Right cardiac atrium (tissue), 5 donors: ENCODE measurements around the gene YIF1A. TPM values are rescaled to one million over a fixed set of nuclear protein-coding genes. Genes with fewer than 3 reads are reported as not detected.

Source experiments
- ATAC-seq, 2 donors: fragments of 200-7000 bp; cut with Tn5 transposase; one replicate each; pipeline versions ENCODE4 v1.8.0 to v1.9.1; 2020; ENCODE audit warnings: moderate library complexity in 2 of 2, mild to moderate bottlenecking in 1 of 2
- DNase-seq, 3 donors: peaks; one replicate each; pipeline ENCODE4 v3.0.0-alpha.2; 2020
- H3K27ac ChIP-seq: one replicate; pipeline ENCODE4 v1.5.1; 2013; ENCODE audit warnings: mild to moderate bottlenecking, low read length, control low read depth, moderate library complexity
- H3K27me3 ChIP-seq: one replicate; pipeline ENCODE4 v1.6.1; 2013; ENCODE audit not compliant: control insufficient read depth, insufficient read depth
- H3K4me1 ChIP-seq: one replicate; pipeline ENCODE4 v1.6.1; 2013; ENCODE audit warnings: low read length; ENCODE audit not compliant: control insufficient read depth, insufficient read depth
- H3K4me3 ChIP-seq: one replicate; pipeline ENCODE4 v1.5.1; 2013; ENCODE audit warnings: low read length, control low read depth
- H3K9me3 ChIP-seq: one replicate; pipeline ENCODE4 v1.6.1; 2013; ENCODE audit warnings: low read length; ENCODE audit not compliant: control insufficient read depth
- WGBS: extraction: QIAGEN DNeasy Blood & Tissue Kit; methylation state at CpG from one replicate; pipeline ENCODE4 v1.1.7; 2013; 5-methylcytosine and 5-hydroxymethylcytosine counted together
- intact Hi-C, 4 donors: fragments of 100-400 bp; cut with DNase I; formaldehyde crosslinking; loops; one replicate each; pipeline versions ENCODE4 v1.11.0 to v1.14.0; 2022 to 2023
- polyA plus RNA-seq: library from polyadenylated mRNA; stranded (reverse); fragments of 200-250 nt; gene quantifications from one replicate; pipeline ENCODE4 v1.2.3, GENCODE V29; 2013
- total RNA-seq, 4 donors: library from RNA; stranded (reverse); fragmentation: NEBNext Ultra II Directional; extraction: Animal tissue kit (Norgen Biotek cat#: 25700); gene quantifications; one replicate each; pipeline ENCODE4 v1.2.1, GENCODE V29; 2021
- donor health status: healthy with polysubstance abuse.
- donor health status: DM: no; HTN: yes; CAD: no.
- donor health status: DM: no; HTN: no; CAD: no.
- donor health status: DM: no; HTN: yes; CAD: no; lungs with severe emphysema.
- donor health status: DM: yes; HTN: yes; CAD: no.

YIF1A gene
- total and polyA plus RNA-seq, 5 donors: 48.0 to 65.3 (median 52.2) TPM

DNA sequence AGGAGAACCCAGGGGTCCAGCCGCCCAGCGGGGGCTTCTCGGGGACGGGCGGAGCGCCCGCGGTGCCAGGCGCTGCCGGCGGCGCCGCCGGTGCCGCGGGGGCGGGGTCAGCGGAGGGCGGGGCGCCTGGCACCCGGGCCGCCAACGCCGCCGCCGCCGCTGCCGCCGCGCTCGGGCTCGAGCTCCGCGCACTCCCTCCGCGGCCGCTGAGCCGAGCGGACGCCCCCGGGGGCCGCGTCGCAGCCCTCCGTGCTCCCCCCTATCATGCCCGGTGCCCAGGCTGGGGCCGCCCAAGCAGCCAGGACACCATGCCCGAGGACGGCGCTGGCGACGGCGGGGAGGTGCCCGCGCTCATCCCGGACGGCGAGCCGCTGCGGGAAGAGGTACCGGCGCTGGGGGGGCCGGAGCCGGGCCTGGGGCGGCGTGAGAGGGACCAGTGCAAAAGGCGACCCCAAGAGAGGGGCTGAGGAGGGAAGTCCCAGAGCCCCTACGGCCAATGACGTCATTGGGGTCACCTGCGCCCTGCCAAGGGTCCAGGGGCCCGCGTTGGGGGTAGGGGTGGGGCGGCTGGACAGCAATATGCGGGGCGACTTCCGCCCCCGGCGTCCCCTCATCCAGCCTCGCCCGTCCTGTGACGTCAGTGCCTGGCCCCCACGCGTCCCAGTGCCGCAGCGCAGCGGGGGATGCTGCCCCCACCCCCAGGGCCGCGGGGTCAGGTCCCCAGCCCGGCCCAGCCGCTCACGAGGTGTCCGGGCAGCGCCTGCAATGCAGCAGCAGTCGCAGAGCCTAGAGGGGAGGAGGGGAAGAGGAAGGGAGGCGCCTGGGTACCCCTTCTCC lies 3.0 kb upstream of the YIF1A start, which contains the start of gene TMEM151A:
TMEM151A (plus strand) TSS at position 189 of the 837 bp plus-strand sequence; CDS start at position 309, 120 bp downstream.
- intact Hi-C loops: no loop called here
- Histone ChIP-seq H3K9me3 (no peaks in the 10 kb centered on the region), H3K27me3 (no peaks in the 10 kb centered on the region), H3K4me1 (peaks cover 10% of the 10 kb centered on the region), H3K4me3 (peak within 1 kb of the TSS; percentile 41), H3K27ac (no peak within 1 kb of the TSS)
- ATAC-seq: no peak
- DNase-seq: peak in 1 of 3 donors; percentile 70
- WGBS: 2% methylated on average over 95 of the region's 95 CpGs

DNA sequence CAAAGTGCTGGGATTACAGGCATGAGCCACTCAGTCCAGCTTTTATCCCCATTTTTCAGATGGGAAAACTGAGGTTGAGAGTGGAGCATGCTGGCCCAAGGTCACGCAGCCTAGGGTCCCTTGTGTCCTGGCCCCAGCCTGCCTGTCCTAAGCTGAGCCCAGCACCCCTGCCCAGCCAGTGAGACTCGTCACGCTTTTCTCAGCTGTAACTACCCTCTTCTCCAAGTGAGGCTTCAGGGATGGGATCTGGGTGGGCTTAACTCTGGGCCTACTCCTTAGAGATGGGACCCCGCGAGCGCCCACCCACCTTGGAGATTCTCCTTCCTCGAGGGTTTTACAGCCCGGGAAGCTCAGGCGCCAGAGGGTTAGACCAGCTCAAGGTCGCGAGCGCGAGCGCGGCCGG lies 2.4 kb upstream of the YIF1A start:
- intact Hi-C loops: no loop called here
- 17% methylated on average over 16 of the region's 16 CpGs for WGBS
- no peaks in the 10 kb centered on the region for H3K27me3 ChIP-seq
- ATAC-seq: no peak
- DNase-seq: no peak
- H3K4me1 ChIP-seq: peaks cover 10% of the 10 kb centered on the region
- no peaks in the 10 kb centered on the region for H3K9me3 ChIP-seq
- H3K27ac ChIP-seq: no peak overlapping the region
- peak overlapping the region; percentile 41 for H3K4me3 ChIP-seq

DNA sequence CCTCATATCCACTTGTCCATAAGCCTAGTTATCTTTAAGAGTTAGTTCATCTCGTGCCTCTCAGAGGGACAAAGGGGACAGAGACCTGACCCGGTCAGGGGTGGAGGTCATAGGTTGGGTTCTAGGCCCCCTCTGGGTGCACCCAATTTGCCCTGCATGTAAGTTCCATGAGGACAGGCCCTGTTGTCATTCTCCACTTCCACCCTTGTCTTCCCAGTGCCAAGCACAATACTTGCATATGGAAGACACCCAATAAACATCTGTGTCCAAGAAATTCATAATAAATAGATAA lies 1.3 kb upstream of the YIF1A start:
- Histone ChIP-seq H3K4me1 (peaks cover 10% of the 10 kb centered on the region), H3K27me3 (no peaks in the 10 kb centered on the region), H3K27ac (no peak overlapping the region), H3K9me3 (no peaks in the 10 kb centered on the region), H3K4me3 (no peak overlapping the region)
- WGBS: 75% methylated on average over 2 of the region's 2 CpGs
- DNase-seq (no peak), ATAC-seq (no peak)
- intact Hi-C loops: no loop called here

DNA sequence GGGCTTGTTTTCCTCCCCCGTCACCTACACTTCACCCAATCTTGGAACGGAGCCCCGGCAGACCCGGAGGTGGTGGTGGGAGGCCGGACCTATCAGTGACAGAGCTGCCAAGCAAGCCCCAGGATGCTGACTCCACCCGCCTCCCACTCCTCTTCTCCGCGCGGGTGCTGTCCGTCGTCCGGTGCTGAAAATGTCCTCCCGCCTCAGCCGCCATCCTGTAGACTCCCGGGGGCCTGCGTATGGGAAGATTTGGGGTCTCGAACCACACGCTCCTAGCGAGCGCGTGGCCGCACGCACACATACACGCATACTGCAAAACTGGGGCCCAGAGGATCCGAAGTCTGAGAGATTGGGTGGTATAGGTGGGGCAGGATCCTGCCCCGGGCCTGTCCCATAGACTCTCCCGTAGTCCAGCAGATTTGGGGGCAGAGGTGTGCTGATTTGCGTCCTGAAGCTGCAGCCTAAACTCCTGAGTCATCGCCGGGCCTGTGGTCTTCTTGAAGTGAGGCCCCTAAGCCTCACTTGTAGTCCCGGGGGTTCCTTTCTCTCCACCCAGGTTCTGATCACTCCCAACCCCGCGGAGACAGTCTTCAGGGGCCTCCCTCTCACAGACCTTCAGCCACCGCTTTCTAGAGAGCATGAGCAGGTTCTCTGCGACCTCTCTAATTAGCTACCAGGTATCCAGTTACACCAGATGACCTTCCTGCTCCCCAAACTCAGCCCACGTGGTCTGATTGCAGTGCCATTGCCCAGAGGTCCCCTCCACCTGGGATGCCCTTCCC lies 796 bp upstream of the YIF1A start:
- WGBS: 10% methylated on average over 36 of the region's 36 CpGs
- ATAC-seq (peak; percentile 47 to 63), DNase-seq (peak; percentile 76 to 89 (median 88))
- H3K27me3 ChIP-seq: no peaks in the 10 kb centered on the region
- intact Hi-C loops: no loop called here
- H3K27ac ChIP-seq: peak overlapping the region; percentile 76
- peak overlapping the region; percentile 63 for H3K4me3 ChIP-seq
- no peaks in the 10 kb centered on the region for H3K9me3 ChIP-seq
- H3K4me1 ChIP-seq: peaks cover 10% of the 10 kb centered on the region

DNA sequence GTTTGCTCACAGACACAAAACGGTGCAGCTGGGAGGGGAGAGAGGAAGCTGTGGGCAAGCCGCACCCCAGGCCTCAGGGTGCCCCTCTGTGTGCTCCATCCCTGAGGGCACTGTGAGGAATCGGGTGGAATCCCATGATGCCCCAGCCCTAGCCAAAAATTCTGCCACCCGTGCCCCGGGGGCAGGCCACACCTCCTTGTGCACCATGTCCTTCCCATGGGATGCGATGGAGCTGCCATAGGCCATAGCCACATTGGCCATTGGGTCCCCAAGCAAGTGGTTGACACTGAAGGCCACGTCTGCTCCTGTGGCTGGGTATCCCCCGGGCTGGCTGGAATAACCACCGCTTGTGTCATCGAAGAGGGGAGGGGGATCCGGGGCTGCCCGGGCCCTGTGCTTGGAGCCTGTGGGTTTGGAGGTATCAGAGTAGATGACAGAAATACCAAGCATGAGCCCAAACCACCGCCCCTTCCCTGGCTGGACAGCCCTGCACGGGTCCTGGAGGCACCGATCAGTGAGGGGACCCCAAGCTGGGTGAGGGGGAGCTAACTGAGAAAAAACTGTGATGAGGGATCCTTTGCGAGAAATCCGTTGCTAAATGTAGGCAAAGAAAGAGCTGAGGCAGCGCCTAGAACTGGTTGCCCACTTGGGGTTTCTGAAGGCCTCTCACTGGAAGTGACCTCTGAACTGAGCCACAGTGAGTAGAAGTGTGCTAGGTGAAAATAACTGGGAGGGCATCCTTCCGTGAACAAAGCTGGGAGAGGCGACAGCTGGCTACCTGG lies 863 bp downstream of the YIF1A start:
- no peaks in the 10 kb centered on the region for H3K27me3 ChIP-seq
- H3K27ac ChIP-seq: peak overlapping the region; percentile 74
- no peaks in the 10 kb centered on the region for H3K9me3 ChIP-seq
- no peak for ATAC-seq
- H3K4me3 ChIP-seq: peak overlapping the region; percentile 52
- 36% methylated on average over 20 of the region's 20 CpGs for WGBS
- intact Hi-C loops: no loop called here
- DNase-seq: peak in 1 of 3 donors; percentile 23
- H3K4me1 ChIP-seq: peaks cover 10% of the 10 kb centered on the region

DNA sequence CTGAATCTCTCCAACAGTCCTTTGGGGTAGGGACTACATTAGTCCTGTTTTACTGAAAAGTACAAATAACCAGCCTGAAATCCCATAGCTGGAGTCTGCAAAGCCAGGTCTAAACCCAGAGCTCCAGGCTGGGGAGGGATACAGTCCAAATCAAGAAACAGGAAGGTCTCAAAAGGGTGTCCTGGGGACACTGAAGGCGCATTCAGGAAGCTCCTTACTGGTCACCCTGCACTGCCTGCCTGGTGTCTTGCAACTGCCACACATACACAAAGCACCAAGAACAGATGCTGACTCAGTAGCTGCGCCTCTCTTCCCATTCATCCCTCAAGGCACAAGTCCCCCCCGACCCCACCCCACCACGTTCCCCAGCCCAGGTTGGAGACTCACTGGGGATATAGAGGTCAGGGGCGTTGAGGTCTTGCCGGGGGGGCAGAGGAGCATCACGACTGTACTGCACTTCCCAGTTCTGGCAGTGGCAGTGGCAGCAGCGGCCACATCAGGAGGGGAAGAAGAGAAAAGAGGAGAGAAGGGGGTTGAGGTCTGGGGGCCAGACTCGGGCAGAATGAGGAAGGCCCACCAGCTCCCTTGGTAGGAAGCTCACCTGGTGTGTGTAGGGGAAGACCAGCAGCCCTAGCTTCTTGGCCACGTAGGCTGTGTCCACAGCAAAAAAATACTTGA lies 1.6 kb downstream of the YIF1A start:
- ATAC-seq (no peak), DNase-seq (no peak)
- Histone ChIP-seq H3K9me3 (no peaks in the 10 kb centered on the region), H3K4me1 (peaks cover 10% of the 10 kb centered on the region), H3K27ac (no peak overlapping the region), H3K4me3 (no peak overlapping the region), H3K27me3 (no peaks in the 10 kb centered on the region)
- 74% methylated on average over 10 of the region's 10 CpGs for WGBS
- intact Hi-C loops: no loop called here

- intact Hi-C loops: no loop called here
- 80% methylated on average over 5 of the region's 5 CpGs for WGBS
- DNase-seq (no peak), ATAC-seq (no peak)
- H3K27me3 ChIP-seq: no peaks in the 10 kb centered on the region
- peaks cover 10% of the 10 kb centered on the region for H3K4me1 ChIP-seq
- H3K9me3 ChIP-seq: no peaks in the 10 kb centered on the region
- no peak overlapping the region for H3K4me3 ChIP-seq
- no peak overlapping the region for H3K27ac ChIP-seq
Measured at GRCh38 chr11:66286699-66287098, 2.2 kb downstream of the YIF1A start.

DNA sequence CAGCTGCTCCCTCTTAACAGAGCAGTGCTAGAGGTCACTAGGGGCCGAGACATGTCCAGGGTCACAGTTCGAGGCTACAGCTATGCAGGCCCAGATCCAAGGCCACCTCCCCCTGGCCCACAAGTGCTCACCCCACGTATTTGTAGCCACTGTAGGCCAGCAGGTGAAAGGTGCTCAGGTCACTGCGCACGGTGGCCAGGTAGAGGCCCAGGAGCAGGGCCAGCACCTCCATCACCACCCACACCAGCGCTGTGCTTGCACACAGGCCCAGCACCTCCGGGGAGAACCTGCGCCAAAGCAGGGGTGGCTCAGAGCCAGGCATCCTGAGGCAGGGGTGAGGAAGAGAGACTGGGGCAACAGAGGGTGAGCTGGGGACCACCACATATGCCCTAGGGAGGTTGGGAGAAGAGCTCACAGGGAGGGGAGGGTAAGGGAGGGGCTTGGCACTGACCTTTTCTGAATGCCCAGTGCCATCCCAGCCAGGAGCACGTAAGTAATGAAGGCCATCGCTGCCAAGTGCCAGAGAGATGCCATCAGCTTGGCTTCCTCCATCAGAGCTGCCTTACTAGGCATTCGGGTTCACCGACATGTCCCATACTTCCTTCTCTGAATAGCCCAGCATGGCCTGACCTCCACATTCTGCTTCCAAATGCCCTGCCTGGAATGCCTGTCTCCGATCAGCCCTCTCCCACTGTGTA lies 3.5 kb downstream of the YIF1A start:
- intact Hi-C loops: no loop called here

DNA sequence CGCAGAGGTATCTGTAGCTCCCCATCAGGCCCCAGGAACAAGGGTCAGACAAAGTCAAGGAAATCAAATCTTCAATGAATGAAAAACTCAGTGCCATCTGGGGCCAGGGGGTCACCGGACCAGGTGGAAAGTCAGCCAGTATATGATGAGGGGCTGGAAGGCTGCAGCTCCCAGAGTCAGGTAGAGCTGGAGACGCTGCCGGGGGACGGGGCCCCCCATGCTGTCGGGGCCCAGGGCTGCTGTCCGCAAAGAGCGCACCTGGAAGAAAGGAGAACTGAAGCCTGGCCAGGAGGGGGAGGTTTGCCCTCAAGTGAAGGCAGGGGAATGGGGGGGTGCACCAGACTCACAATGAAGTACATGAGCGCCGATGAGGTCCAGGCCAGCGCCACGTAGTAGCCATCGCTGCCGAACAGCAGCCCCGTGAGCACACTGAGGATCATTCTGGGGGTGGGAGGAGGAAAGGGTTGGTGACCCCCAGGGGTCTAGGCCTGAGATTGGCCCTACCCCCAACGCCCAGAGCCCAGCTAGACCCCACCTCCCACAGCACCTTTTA lies 4.3 kb downstream of the YIF1A start:
- WGBS: 93% methylated on average over 16 of the region's 16 CpGs
- ATAC-seq (no peak), DNase-seq (peak in 1 of 3 donors; percentile 27)
- peaks cover 4% of the 10 kb centered on the region for H3K4me1 ChIP-seq
- H3K9me3 ChIP-seq: no peaks in the 10 kb centered on the region
- H3K27me3 ChIP-seq: no peaks in the 10 kb centered on the region
- H3K4me3 ChIP-seq: no peak overlapping the region
- intact Hi-C loops: no loop called here
- no peak overlapping the region for H3K27ac ChIP-seq

More for the DNA sequence above, 3.5 kb downstream of the YIF1A start:
- H3K27ac ChIP-seq: peak overlapping the region; percentile 13
- H3K4me1 ChIP-seq: peaks cover 10% of the 10 kb centered on the region
- no peaks in the 10 kb centered on the region for H3K9me3 ChIP-seq
- no peak overlapping the region for H3K4me3 ChIP-seq
- ATAC-seq (no peak), DNase-seq (peak in 1 of 3 donors; percentile 46)
- H3K27me3 ChIP-seq: no peaks in the 10 kb centered on the region
- WGBS: 81% methylated on average over 13 of the region's 13 CpGs
